ENCODE data around the gene MAT1A. TPM values are rescaled to one million over a fixed set of nuclear protein-coding genes. Genes with fewer than 3 reads are reported as not detected.

MAT1A gene
- total and polyA plus RNA-seq, 9 of the 15 experiments (the other 6 are each of a cell fraction or from before 2014, with no cell fraction given), result 0.03 to 0.30 (median 0.11) TPM; not detected in 2

DNA sequence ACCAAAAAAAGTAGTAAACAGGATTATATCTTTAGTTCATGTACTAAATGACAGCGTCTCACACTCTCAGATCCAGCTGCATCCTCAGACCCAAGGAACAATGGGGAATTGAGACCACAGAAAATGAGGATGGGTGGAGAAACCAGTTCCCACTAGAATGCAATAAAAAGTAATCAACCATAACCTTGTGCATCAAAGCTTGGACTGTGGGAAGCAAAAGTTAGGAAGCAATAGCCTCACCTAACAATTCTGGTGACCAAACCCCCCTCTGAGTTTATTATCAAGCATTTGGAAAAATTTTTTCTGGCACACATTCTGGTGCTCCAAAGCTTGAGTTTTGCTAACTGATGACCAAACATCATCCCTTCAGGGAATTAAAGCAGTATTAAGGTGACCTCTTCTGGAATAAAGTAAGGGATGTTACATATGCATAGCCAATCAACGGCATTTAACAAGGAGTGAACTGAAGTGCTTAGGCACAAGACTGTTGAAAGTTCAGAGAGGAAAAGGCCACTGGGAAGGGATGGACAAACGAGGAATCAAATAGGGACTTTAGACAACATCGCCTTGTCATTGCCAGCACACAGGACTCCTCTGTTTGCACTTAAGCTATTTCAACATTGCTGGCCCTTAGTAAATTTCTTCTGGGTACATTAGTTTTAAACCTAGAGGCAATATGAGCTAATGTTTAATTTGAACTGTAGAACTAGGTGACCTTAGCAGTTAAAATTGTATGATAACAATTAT is 1.2 kb upstream of the MAT1A start:
- Histone ChIP-seq H3K27ac (ENCODE audit: extremely low read depth, low read depth, low read length) (no peak overlapping the region), H3K79me2 (ENCODE audit: control insufficient read depth, insufficient read depth, low read length) (no peaks in the 10 kb centered on the region), H3K4me3 (no peak overlapping the region), H3K9me3 (replicated peaks; ENCODE audit: control insufficient read depth, insufficient read depth, low read depth, low read length) (no peaks in the 10 kb centered on the region), H3K27me3 (ENCODE audit: control insufficient read depth in 2 of 2, insufficient read depth in 2 of 2, low read length in 2 of 2) (peaks cover 8 to 24% of the 10 kb centered on the region in 2 experiments), H4K20me1 (replicated peaks; ENCODE audit: control insufficient read depth, insufficient read depth, low read length) (no peaks in the 10 kb centered on the region), H3K4me1 (replicated peaks in 1 of 2; ENCODE audit: control insufficient read depth in 2 of 2, insufficient read depth in 2 of 2, low read length in 2 of 2) (no peaks in the 10 kb centered on the region), H3K4me2 (ENCODE audit: insufficient read depth, low read length) (no peak overlapping the region), H3K36me3 (ENCODE audit: control insufficient read depth, insufficient read depth, low read length) (no peaks in the 10 kb centered on the region), H3K9me1 (ENCODE audit: control insufficient read depth, insufficient read depth, low read length) (no peaks in the 10 kb centered on the region), H3K9ac (ENCODE audit: insufficient read depth in 1 of 2, low read depth in 2 of 2, low read length in 2 of 2) (no peak overlapping the region), H2AFZ (ENCODE audit: low read depth, low read length) (no peak overlapping the region)
- in situ Hi-C loops (cut with MboI), result no loop called here
- ATAC-seq, result no peak
- no peak for TF ChIP-seq RB1 (IDR thresholded peaks at IDR 0.05; ENCODE audit: low read depth)
- TF ChIP-seq PCBP2 (IDR thresholded peaks at IDR 0.05; ENCODE audit: low read depth, low read length, poor library complexity, severe bottlenecking), result no peak
- no peak for TF ChIP-seq NFIC (IDR thresholded peaks at IDR 0.05)
- no peak for TF ChIP-seq NR1H2 (CRISPR knock-in tag; IDR thresholded peaks at IDR 0.05)
- TF ChIP-seq ZNF263 (CRISPR knock-in tag; IDR thresholded peaks at IDR 0.05; ENCODE audit: borderline replicate concordance), result no peak
- TF ChIP-seq, protein P1, sequence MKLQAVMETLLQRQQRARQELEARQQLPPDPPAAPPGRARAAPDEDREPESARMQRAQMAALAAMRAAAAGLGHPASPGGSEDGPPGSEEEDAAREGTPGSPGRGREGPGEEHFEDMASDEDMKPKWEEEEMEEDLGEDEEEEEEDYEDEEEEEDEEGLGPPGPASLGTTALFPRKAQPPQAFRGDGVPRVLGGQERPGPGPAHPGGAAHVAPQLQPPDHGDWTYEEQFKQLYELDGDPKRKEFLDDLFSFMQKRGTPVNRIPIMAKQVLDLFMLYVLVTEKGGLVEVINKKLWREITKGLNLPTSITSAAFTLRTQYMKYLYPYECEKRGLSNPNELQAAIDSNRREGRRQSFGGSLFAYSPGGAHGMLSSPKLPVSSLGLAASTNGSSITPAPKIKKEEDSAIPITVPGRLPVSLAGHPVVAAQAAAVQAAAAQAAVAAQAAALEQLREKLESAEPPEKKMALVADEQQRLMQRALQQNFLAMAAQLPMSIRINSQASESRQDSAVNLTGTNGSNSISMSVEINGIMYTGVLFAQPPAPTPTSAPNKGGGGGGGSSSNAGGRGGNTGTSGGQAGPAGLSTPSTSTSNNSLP (IDR thresholded peaks at IDR 0.05; ENCODE audit: borderline replicate concordance, low read depth, low read length), result no peak
- TF ChIP-seq L3MBTL2 (IDR thresholded peaks at IDR 0.05), result no peak
- TF ChIP-seq, protein P2, sequence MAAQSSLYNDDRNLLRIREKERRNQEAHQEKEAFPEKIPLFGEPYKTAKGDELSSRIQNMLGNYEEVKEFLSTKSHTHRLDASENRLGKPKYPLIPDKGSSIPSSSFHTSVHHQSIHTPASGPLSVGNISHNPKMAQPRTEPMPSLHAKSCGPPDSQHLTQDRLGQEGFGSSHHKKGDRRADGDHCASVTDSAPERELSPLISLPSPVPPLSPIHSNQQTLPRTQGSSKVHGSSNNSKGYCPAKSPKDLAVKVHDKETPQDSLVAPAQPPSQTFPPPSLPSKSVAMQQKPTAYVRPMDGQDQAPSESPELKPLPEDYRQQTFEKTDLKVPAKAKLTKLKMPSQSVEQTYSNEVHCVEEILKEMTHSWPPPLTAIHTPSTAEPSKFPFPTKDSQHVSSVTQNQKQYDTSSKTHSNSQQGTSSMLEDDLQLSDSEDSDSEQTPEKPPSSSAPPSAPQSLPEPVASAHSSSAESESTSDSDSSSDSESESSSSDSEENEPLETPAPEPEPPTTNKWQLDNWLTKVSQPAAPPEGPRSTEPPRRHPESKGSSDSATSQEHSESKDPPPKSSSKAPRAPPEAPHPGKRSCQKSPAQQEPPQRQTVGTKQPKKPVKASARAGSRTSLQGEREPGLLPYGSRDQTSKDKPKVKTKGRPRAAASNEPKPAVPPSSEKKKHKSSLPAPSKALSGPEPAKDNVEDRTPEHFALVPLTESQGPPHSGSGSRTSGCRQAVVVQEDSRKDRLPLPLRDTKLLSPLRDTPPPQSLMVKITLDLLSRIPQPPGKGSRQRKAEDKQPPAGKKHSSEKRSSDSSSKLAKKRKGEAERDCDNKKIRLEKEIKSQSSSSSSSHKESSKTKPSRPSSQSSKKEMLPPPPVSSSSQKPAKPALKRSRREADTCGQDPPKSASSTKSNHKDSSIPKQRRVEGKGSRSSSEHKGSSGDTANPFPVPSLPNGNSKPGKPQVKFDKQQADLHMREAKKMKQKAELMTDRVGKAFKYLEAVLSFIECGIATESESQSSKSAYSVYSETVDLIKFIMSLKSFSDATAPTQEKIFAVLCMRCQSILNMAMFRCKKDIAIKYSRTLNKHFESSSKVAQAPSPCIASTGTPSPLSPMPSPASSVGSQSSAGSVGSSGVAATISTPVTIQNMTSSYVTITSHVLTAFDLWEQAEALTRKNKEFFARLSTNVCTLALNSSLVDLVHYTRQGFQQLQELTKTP (IDR thresholded peaks at IDR 0.05; ENCODE audit: low read depth in 1 of 2, partially characterized antibody in 2 of 2), result no peak
- TF ChIP-seq, protein P3, sequence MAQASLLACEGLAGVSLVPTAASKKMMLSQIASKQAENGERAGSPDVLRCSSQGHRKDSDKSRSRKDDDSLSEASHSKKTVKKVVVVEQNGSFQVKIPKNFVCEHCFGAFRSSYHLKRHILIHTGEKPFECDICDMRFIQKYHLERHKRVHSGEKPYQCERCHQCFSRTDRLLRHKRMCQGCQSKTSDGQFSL (CRISPR knock-in tag; IDR thresholded peaks at IDR 0.05), result no peak
- TF ChIP-seq, protein P3 (tag; IDR thresholded peaks at IDR 0.05), result no peak
- no peak for TF ChIP-seq ZZZ3 (IDR thresholded peaks at IDR 0.05)
- DNase-seq (ENCODE audit: extremely low read depth in 1 of 4, low spot score in 3 of 4), result no peak
- no peak for FAIRE-seq
- ChIA-PET POLR2A (interaction anchor here (1.0 kb wide), 1 partner anchor 20 kb away, joined by 3 read pairs; no protein-coding TSS in a partner anchor), CTCF (ENCODE audit: low intra/inter-chr PET ratio) (no interaction called here)
- intact Hi-C loops (cut with micrococcal nuclease), result no loop called here
- no TSS peak for BruUV-seq (replicated peaks)
- WGBS (ENCODE audit: insufficient coverage, low coverage, missing lambda C conversion rate), result 1% methylated on average over 4 of the region's 4 CpGs

Measured in K562 (cell line).